ENCODE measurements around the gene CPSF4L.
"Not testable (repeated sequence)": the region's sequence is repeated elsewhere in the genome, so short reads cannot be mapped to it uniquely, and the experiment has no call there.

CPSF4L gene, protein sequence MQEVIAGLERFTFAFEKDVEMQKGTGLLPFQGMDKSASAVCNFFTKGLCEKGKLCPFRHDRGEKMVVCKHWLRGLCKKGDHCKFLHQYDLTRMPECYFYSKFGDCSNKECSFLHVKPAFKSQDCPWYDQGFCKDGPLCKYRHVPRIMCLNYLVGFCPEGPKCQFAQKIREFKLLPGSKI

DNA sequence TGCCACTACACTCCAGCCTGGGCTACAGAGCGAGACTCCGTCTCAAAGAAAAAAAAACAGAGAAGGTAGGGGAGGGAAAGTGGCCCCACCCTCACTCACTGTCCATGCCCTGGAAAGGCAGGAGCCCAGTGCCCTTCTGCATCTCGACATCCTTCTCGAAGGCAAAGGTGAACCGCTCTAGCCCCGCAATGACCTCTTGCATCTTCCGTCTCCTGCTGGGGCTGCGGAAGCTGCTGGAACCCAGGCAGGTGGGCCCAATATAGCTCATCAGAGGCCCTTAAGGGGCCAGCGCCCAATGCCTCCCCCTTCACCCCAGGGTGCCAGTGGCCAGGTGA lies at the start of gene CPSF4L:
Gene CPSF4L, minus strand, starts transcription at position 264 of the 335 bp plus-strand sequence. Its CDS starts 62 bp downstream, at position 202.
- no peak for DNase-seq

GRCh38 chr17:73311428-73311780 lies 49.7 kb upstream of the CPSF4L start:
- DNase-seq, result no peak

GRCh38 chr17:73309727-73310596 lies 48.3 kb upstream of the CPSF4L start:
- DNase-seq, result no peak

DNA sequence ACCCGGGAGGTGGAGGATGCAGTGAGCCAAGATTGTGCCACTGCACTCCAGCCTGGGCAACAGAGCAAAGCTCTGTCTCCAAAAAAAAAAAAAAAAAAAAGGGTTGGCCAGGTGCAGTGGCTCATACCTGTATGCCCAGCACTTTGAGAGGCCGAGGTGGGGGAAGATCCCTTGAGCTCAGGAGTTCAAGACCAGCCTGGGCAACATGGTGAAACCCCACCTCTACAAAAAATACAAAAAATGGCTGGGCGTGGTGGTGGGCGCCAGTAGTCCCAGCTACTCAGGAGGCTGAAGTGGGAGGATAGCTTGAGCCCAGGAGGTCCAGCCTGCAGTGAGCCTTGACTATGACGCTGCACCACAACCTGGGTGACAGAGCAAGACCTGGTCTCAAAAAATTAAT lies 47.3 kb upstream of the CPSF4L start:
- DNase-seq, result not testable (repeated sequence)

DNA sequence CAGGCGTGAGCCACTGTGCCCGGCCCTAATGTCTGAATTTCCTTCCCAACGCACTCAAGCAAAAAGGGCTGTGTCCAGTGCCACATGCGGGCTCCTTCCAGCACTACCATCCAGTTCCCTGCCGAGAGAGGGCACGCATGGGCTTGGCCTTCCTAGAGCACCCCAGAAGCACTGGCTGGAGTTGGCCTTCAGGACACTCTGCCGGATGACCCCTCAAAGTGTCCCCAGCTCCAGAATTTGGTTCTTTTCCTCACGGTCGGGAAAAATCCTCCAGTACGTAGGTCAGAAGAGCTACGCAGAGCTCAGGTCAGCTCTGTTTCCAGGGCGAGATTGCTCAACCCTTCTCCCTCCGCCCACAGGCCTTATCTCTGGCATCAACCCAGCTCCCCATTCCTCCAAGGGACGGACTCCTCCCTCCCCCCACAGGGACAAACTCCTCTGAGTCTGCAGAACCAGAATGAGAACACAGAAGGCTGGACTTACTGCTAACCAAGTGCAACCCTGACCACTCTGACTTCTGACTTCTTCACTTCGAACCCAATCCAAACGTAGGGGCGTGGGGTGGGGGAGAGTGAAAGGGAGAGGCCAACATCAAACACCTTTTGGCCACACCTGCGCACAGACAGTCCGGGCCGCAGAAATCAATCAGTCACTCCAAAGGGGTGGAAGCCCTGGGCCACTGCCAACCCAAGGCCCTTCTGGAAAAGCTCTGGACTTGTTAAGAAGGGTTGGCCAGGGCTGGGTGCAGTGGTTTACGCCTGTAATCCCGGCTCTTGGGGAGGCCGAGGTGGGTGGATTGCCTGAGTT lies 46.5 kb upstream of the CPSF4L start:
- no peak for DNase-seq

- DNase-seq, result no peak
Observed at GRCh38 chr17:73307130-73307529, 45.5 kb upstream of the CPSF4L start.

DNA sequence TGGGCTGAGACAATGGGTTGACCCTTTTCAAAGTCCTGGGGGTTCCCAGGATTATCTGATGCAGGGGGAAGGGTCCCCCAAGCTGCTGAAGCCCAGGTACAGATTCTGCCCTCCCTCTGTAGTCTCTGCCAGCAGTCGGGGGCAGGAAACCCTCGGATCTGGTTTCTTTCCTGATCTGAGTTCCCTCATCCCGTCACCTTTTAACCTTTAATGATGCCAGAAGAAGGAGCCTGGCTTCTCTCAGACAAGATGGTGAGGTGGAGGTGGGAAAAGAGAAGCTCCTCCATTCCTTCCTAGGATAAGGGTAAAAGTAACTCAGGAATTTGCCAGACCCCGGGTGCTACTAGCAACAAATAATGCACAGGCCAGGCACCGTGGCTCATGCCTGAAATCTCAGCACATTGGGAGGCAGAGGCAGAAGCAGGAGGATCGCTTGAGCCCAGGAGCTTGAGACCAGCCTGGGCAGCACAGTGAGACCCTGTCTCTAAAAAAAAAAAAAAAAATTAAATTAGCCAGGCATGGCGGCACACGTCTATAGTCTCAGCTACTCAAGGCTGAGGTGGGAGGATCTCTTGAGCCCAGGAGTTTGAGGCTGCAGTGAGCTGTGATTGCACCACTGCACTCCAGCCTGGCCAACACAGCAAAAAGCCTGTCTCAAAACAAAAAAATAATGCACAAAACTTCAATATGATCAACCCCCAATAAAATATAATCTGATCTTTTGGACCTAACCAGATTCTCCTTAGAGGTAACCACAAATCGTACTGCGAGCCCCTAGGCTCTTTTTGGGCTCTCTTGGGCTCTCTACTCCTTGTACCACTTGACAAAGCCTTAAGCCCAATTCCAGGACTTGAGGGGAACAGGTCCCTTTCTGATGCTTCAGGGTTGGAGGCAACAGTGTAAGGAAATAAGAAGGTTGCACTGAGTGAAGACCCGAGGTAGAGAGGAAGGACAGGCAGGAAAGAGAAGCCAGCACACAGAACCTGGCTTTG lies 44.5 kb upstream of the CPSF4L start:
- DNase-seq, result no peak

DNA sequence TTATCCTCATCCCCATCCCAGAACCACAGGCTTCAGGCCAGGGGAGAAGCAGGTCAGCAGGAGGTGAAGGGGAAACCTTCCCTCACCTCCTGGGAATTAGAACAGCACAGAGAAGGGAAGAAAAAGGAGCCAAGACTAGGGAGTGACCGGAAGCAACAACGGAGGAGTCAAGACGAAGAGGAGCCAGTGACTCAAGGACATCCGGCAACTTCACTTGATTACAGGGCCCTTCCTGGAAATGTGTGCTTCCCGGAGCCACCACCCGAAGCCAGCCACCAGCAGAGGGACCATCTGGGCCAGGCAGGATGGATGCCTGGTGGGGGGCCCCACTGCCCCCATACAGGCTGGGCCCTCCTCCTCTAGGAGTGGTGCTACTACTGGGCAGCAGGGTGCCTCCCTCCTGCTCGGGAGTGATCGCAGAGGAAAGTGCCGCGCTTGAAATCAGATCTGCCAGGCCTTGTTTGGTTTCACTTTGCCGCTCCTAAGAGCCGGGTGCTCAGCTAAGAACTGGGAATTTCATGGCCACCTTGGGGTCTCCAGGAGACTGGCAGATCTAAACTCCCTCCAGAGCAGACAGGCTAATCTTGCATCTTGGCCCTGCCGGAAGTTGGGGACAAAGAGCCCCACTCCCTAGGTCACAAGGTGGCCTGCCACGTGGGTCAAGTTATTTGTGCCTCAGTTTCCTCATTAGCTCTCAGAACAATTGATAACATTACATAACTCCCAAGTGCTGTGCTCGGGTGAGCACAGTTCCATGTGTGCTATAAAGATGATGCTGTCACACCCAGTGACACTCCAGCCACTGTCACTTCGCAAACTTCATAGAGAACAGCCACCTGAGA lies 43.5 kb upstream of the CPSF4L start:
- no peak for DNase-seq

DNA sequence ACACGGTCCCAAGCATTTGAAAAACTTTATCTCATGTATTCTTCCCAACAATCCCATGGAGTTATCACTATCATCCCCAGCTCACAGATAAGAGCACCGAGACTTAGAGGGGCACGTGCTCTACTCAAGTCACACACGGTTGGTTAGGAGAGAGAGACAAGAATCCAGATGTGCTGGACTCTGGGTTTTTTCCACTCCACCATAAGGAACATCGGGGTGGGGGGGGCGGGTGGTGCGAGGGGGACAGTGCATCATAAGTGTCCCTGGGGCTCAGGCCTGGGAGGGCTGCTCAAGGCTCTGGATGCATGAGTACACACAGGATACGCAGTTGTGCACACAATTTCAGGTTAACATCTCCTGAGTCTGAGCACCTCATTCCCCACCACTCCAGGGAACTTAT lies 42.8 kb upstream of the CPSF4L start:
- no peak for DNase-seq

GRCh38 chr17:73302189-73302588 lies 40.5 kb upstream of the CPSF4L start:
- no peak for DNase-seq

- DNase-seq, result no peak
Observed at GRCh38 chr17:73301369-73301768, 39.7 kb upstream of the CPSF4L start.

DNA sequence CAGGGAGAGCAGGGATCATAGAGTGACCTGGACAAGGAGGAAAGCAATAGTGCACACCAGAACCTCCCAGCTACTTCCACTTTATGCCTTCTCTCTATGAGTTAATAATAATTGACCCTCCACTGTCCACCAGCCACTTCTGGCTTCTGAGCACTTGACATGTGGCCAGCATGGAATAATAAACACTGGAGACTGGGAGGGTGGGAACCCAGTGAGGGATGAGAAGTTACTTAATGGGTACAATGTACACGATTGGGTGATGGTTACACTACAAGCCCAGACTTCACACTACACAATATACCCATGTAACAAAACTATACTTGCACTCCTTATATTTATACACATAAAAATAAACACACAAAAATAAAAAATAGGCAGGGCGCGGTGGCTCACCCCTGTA lies 38.7 kb upstream of the CPSF4L start:
- DNase-seq, result no peak

DNA sequence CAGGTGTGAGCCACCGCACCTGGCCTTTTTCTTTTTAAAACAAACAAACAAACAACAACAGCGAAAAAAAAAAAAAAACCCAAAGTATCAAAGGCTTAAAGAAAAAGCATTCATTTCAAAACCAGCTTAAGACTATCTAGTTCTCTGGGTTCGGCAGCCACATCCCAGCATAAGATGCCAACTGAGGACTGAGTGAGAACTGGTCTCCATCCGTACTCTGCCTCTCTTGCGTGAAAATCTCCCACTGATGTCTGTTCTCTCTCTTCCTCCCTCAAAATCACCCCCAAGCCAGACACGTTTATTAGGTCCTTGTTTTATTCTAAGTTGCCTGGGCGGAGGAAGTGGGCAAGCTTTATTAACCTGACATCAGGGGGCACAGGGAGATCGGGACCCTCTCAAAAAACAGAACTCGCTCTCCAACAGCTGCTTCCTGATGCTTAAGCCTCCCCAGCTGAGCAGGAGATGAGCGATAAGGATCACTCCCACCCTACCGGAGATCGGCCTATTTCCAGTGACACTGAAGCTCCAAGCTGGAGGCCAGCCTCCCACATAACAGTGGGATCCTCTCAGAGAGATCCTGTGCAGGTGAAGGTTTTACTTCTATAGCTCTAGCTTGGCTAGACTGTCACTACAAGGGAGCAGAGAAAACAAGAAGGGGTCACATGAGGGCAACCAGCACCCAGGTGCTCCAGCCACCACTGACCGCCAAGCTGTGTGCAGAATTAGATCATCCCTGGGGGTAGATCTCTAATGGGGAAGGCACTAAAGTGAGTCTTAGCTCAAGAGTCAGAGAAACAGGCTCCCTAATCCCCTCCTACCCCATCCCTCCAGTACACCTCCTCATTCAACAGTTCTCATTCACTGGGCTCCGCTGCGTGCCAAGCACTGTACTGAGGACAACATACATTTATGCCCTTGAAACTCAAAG lies 36.5 kb upstream of the CPSF4L start:
- DNase-seq, result no peak

DNA sequence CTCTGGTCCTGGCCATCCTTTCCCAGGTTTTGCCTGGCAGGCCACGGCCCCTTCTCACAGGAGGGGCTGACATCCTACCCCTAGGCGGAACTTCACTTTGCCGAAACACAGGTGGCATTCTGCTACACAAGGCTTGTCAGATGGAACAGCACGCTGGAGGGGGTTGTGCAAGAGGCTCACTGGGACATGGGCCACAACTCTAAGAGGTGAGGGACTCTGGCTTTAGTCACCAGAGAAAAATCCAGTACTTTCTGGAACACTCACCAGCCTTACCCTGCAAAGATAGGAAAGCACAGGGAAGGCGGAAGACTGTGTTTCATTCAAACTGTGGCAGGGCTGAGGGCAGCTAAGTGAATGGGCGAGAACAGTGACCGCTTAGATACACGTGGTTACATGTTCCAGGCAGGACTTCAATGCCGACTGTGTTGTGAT lies 31.8 kb upstream of the CPSF4L start:
- no peak for DNase-seq

GRCh38 chr17:73293031-73293430 lies 31.4 kb upstream of the CPSF4L start:
- no peak for DNase-seq

GRCh38 chr17:73292031-73292531 lies 30.4 kb upstream of the CPSF4L start:
- DNase-seq, result no peak

DNA sequence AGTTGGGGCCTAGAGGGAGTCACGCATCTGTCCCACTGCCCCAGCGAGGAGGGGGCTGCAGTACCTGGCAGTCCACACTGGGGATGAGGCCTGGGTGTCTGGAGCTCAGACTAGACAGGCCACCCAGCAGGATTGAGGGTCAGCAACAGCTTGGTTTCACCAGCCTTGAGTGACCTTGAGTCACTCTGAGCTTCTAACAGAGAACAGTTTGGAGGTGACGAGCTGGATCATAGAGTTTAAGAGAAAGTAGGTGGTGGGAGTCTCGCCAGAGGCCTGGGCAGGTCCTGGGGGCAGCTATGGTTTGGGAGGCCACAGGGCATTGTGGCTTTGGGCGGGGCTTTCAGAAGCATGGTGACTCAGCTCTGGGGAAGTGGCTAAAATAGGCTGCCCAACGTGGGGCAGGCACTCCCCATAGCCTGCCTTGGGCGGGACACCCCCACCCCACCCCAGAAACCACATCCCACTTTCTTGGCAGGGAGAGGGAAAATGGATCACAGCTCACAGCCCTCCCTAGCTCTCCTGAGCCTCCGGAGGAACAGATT lies 29.7 kb upstream of the CPSF4L start:
- DNase-seq, result no peak

- DNase-seq, result no peak
Observed at GRCh38 chr17:73290399-73291259, 28.9 kb upstream of the CPSF4L start.

Measured in stimulated activated naive CD4-positive, alpha-beta T cell treated with Interleukin-2 at 50 U/mL for 16 hours (primary cell).